Caco-2 (cell line): ENCODE measurements around the gene DCHS1. TPM values are rescaled to one million over a fixed set of nuclear protein-coding genes. Genes with fewer than 3 reads are reported as not detected.

Source experiments
- BruUV-seq: library from RNA; stranded (reverse); fragments of 400-500 nt; replicated peaks from 2 replicates; lab custom pipeline; 2021; lab: Mats Ljungman, UMichigan
- CTCF ChIA-PET: fragments of 300-600 bp; sonication (Branson Sonifier 250); formaldehyde crosslinking; loops from one replicate; lab custom pipeline; 2022; ENCODE audit warnings: antibody characterized with exemption; lab: Charles Lee
- POLR2A ChIA-PET: fragments of 300-600 bp; sonication (Branson Sonifier 250); formaldehyde crosslinking; loops from one replicate; lab custom pipeline; 2022; ENCODE audit warnings: antibody characterized with exemption; lab: Charles Lee
- DNase-seq, 2 experiments: peaks; one replicate each; pipeline versions ENCODE4 v3.0.0 to v3.0.0-alpha.2; 2020 to 2022
- H3K27me3 ChIP-seq: replicated peaks from 2 replicates; pipeline ENCODE4 v1.6.0; 2011; ENCODE audit warnings: low read length; ENCODE audit not compliant: control insufficient read depth, insufficient read depth
- H3K36me3 ChIP-seq: 2 replicates; pipeline ENCODE4 v1.5.1; 2011; ENCODE audit warnings: low read length; ENCODE audit not compliant: control insufficient read depth, insufficient read depth
- H3K4me1 ChIP-seq: fragments of 250-450 bp; sonication (Bioruptor Pico); 2 replicates; pipeline ENCODE4 v1.5.1; 2020; ENCODE audit warnings: mild to moderate bottlenecking
- H3K4me3 ChIP-seq: 2 replicates; pipeline ENCODE4 v1.5.1; 2011; ENCODE audit warnings: low read depth, mild to moderate bottlenecking, control low read depth, low read length
- H3K9me3 ChIP-seq: fragments of 250-450 bp; sonication (Bioruptor Pico); 2 replicates; pipeline ENCODE4 v1.5.1; 2020; ENCODE audit warnings: mild to moderate bottlenecking, moderate library complexity
- H3K27ac Mint-ChIP-seq: one replicate; pipeline ENCODE4 v1.8.0; 2022; ENCODE audit warnings: mixed read lengths; ENCODE audit not compliant: unreplicated experiment
- H3K27me3 Mint-ChIP-seq: one replicate; pipeline ENCODE4 v1.8.0; 2022; ENCODE audit warnings: mixed read lengths; ENCODE audit not compliant: insufficient read depth, unreplicated experiment
- H3K36me3 Mint-ChIP-seq: one replicate; pipeline ENCODE4 v1.8.0; 2022; ENCODE audit warnings: mild to moderate bottlenecking, mixed read lengths; ENCODE audit not compliant: insufficient read depth, unreplicated experiment
- H3K4me1 Mint-ChIP-seq: one replicate; pipeline ENCODE4 v1.8.0; 2022; ENCODE audit warnings: low read depth, mixed read lengths; ENCODE audit not compliant: unreplicated experiment
- H3K4me3 Mint-ChIP-seq: one replicate; pipeline ENCODE4 v1.8.0; 2022; ENCODE audit warnings: mild to moderate bottlenecking, moderate library complexity, mixed read lengths; ENCODE audit not compliant: unreplicated experiment
- H3K9me3 Mint-ChIP-seq: one replicate; pipeline ENCODE4 v1.8.0; 2022; ENCODE audit warnings: mixed read lengths; ENCODE audit not compliant: unreplicated experiment
- CTCF ChIP-seq, 2 experiments: fragments of 200-600 bp in 1 of 2; IDR thresholded peaks; 1 replicate in 1 of 2; 2 replicates in 1 of 2; pipeline versions ENCODE4 v1.5.1 to v1.8.0; 2011 to 2022; ENCODE audit warnings: antibody characterized with exemption in 1 of 2, control low read depth in 1 of 2, inconsistent platforms in 1 of 2, low read depth in 1 of 2, low read length in 1 of 2, mild to moderate bottlenecking in 1 of 2, moderate library complexity in 1 of 2; ENCODE audit not compliant: insufficient read depth in 1 of 2, severe bottlenecking in 1 of 2, unreplicated experiment in 1 of 2
- intact Hi-C: fragments of 100-400 bp; cut with micrococcal nuclease; formaldehyde crosslinking; loops from one replicate; pipeline ENCODE4 v1.10.0; 2022; ENCODE audit not compliant: unreplicated experiment
- total RNA-seq: library from RNA; stranded (reverse); gene quantifications from 2 replicates; pipeline ENCODE4 v1.2.3, GENCODE V29; 2022

DCHS1 gene
- total RNA-seq, 1 experiment from 2014 or later, result 1.7 TPM

- H3K9me3 ChIP-seq, result no peaks in the 10 kb centered on the region
- H3K27me3 ChIP-seq, result no peaks in the 10 kb centered on the region
- H3K4me3 ChIP-seq, result no peak overlapping the region
- no TSS peak for BruUV-seq
- Mint-ChIP-seq H3K27ac (no peak overlapping the region), H3K4me1 (no peaks in the 10 kb centered on the region), H3K9me3 (no peaks in the 10 kb centered on the region), H3K4me3 (no peak overlapping the region), H3K27me3 (no peaks in the 10 kb centered on the region), H3K36me3 (peaks cover 5% of the 10 kb centered on the region)
- intact Hi-C loops, result no loop called here
- ChIA-PET POLR2A (no interaction called here), CTCF (no interaction called here)
- no peak for DNase-seq
- peak in 1 of 2 experiments; percentile 1 for TF ChIP-seq CTCF (IDR thresholded peaks at IDR 0.05; ENCODE audit: insufficient read depth in 1 of 2, low read depth in 1 of 2, low read length in 1 of 2, severe bottlenecking in 1 of 2, unreplicated experiment in 1 of 2)
- H3K36me3 ChIP-seq, result no peaks in the 10 kb centered on the region
- no peaks in the 10 kb centered on the region for H3K4me1 ChIP-seq
Observed at GRCh38 chr11:6622261-6623171, 33.1 kb downstream of the DCHS1 start.

GRCh38 chr11:6621711-6622211, 33.8 kb downstream of the DCHS1 start:
- H3K36me3 Mint-ChIP-seq, result peaks cover 5% of the 10 kb centered on the region
- no TSS peak for BruUV-seq
- Histone ChIP-seq H3K36me3 (no peaks in the 10 kb centered on the region), H3K9me3 (no peaks in the 10 kb centered on the region), H3K4me3 (no peak overlapping the region), H3K27me3 (no peaks in the 10 kb centered on the region), H3K4me1 (no peaks in the 10 kb centered on the region)
- no peaks in the 10 kb centered on the region for H3K27me3 Mint-ChIP-seq
- no peak overlapping the region for H3K27ac Mint-ChIP-seq
- intact Hi-C loops, result no loop called here
- POLR2A ChIA-PET, result no interaction called here
- H3K4me3 Mint-ChIP-seq, result no peak overlapping the region
- H3K4me1 Mint-ChIP-seq, result no peaks in the 10 kb centered on the region
- DNase-seq, result no peak
- TF ChIP-seq CTCF (IDR thresholded peaks at IDR 0.05; ENCODE audit: insufficient read depth in 1 of 2, low read depth in 1 of 2, low read length in 1 of 2, severe bottlenecking in 1 of 2, unreplicated experiment in 1 of 2), result no peak
- CTCF ChIA-PET, result interaction anchor here (0.9 kb wide), 1 partner anchor 242 kb away, joined by 3 read pairs; no protein-coding TSS in a partner anchor
- no peaks in the 10 kb centered on the region for H3K9me3 Mint-ChIP-seq

GRCh38 chr11:6620636-6621035, 35.0 kb downstream of the DCHS1 start:
- Mint-ChIP-seq H3K9me3 (no peaks in the 10 kb centered on the region), H3K36me3 (no peaks in the 10 kb centered on the region), H3K27ac (no peak overlapping the region), H3K27me3 (no peaks in the 10 kb centered on the region), H3K4me1 (no peaks in the 10 kb centered on the region), H3K4me3 (no peak overlapping the region)
- DNase-seq, result no peak
- Histone ChIP-seq H3K4me3 (no peak overlapping the region), H3K9me3 (no peaks in the 10 kb centered on the region), H3K4me1 (no peaks in the 10 kb centered on the region), H3K27me3 (no peaks in the 10 kb centered on the region), H3K36me3 (no peaks in the 10 kb centered on the region)
- intact Hi-C loops, result no loop called here
- CTCF ChIA-PET, result no interaction called here
- TF ChIP-seq CTCF (IDR thresholded peaks at IDR 0.05; ENCODE audit: insufficient read depth in 1 of 2, low read depth in 1 of 2, low read length in 1 of 2, severe bottlenecking in 1 of 2, unreplicated experiment in 1 of 2), result no peak
- BruUV-seq, result no TSS peak
- POLR2A ChIA-PET, result no interaction called here
